IPS-15b (cell line): ENCODE data around the gene RARRES1.

Experiments
- H3K27me3 ChIP-seq: one replicate; pipeline ENCODE4 v1.6.1; 2013; ENCODE audit warnings: low read length; ENCODE audit not compliant: control insufficient read depth, insufficient read depth
- H3K36me3 ChIP-seq: one replicate; pipeline ENCODE4 v1.6.1; 2013; ENCODE audit warnings: low read length; ENCODE audit not compliant: control insufficient read depth, insufficient read depth
- H3K4me1 ChIP-seq: one replicate; pipeline ENCODE4 v1.6.1; 2013; ENCODE audit warnings: mild to moderate bottlenecking, low read length; ENCODE audit not compliant: control insufficient read depth, insufficient read depth
- H3K4me3 ChIP-seq: one replicate; pipeline ENCODE4 v1.5.1; 2013; ENCODE audit warnings: low read depth, low read length
- H3K9ac ChIP-seq: one replicate; pipeline ENCODE4 v1.6.1; 2013; ENCODE audit warnings: low read depth, mild to moderate bottlenecking, low read length
- H3K9me3 ChIP-seq: one replicate; pipeline ENCODE4 v1.6.1; 2013; ENCODE audit warnings: mild to moderate bottlenecking, low read length; ENCODE audit not compliant: control insufficient read depth, insufficient read depth

The RARRES1 gene

GRCh38 chr3:158742871-158743663 lies 10.8 kb upstream of the RARRES1 start:
- Histone ChIP-seq H3K36me3 (no peaks in the 10 kb centered on the region), H3K9ac (no peak overlapping the region), H3K9me3 (no peaks in the 10 kb centered on the region), H3K4me1 (no peaks in the 10 kb centered on the region), H3K27me3 (no peaks in the 10 kb centered on the region), H3K4me3 (no peak overlapping the region)

- Histone ChIP-seq H3K9ac (no peak overlapping the region), H3K4me3 (no peak overlapping the region), H3K27me3 (no peaks in the 10 kb centered on the region), H3K36me3 (no peaks in the 10 kb centered on the region), H3K9me3 (no peaks in the 10 kb centered on the region), H3K4me1 (no peaks in the 10 kb centered on the region)
Observed at GRCh38 chr3:158739661-158740060, 7.4 kb upstream of the RARRES1 start.

GRCh38 chr3:158739078-158739477 lies 6.8 kb upstream of the RARRES1 start:
- no peaks in the 10 kb centered on the region for H3K9me3 ChIP-seq
- H3K27me3 ChIP-seq, result no peaks in the 10 kb centered on the region
- no peak overlapping the region for H3K9ac ChIP-seq
- H3K4me1 ChIP-seq, result no peaks in the 10 kb centered on the region
- no peak overlapping the region for H3K4me3 ChIP-seq
- H3K36me3 ChIP-seq, result no peaks in the 10 kb centered on the region

DNA sequence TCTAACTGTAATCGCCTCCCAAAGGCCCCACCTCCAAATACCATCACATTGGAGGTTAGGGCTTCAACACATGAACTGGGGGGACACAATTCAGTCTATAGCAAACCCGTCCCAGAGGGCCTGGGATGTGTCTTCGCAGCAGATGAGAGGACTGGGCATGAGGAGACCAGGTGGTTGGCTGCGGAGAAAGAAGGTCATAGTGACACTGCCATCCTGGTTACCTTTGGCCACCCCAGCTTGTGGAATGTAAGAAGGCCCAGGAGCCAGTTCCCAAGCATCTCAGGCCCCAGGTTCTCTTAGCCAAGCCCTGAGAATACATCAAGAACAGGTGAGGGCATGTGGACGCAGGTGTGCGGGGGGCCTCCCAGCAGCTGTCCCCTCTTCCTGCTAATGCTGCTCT lies 6.4 kb upstream of the RARRES1 start:
- Histone ChIP-seq H3K9me3 (no peaks in the 10 kb centered on the region), H3K27me3 (peaks cover 2% of the 10 kb centered on the region), H3K4me3 (no peak overlapping the region), H3K36me3 (no peaks in the 10 kb centered on the region), H3K4me1 (no peaks in the 10 kb centered on the region), H3K9ac (no peak overlapping the region)

- H3K9ac ChIP-seq, result no peak overlapping the region
- peaks cover 4% of the 10 kb centered on the region for H3K27me3 ChIP-seq
- no peaks in the 10 kb centered on the region for H3K9me3 ChIP-seq
- no peaks in the 10 kb centered on the region for H3K4me1 ChIP-seq
- H3K4me3 ChIP-seq, result no peak overlapping the region
- no peaks in the 10 kb centered on the region for H3K36me3 ChIP-seq
Observed at GRCh38 chr3:158737976-158738615, 5.8 kb upstream of the RARRES1 start.

GRCh38 chr3:158737410-158737809 lies 5.2 kb upstream of the RARRES1 start:
- Histone ChIP-seq H3K4me1 (no peaks in the 10 kb centered on the region), H3K9ac (no peak overlapping the region), H3K4me3 (no peak overlapping the region), H3K27me3 (peaks cover 4% of the 10 kb centered on the region), H3K9me3 (no peaks in the 10 kb centered on the region), H3K36me3 (no peaks in the 10 kb centered on the region)

DNA sequence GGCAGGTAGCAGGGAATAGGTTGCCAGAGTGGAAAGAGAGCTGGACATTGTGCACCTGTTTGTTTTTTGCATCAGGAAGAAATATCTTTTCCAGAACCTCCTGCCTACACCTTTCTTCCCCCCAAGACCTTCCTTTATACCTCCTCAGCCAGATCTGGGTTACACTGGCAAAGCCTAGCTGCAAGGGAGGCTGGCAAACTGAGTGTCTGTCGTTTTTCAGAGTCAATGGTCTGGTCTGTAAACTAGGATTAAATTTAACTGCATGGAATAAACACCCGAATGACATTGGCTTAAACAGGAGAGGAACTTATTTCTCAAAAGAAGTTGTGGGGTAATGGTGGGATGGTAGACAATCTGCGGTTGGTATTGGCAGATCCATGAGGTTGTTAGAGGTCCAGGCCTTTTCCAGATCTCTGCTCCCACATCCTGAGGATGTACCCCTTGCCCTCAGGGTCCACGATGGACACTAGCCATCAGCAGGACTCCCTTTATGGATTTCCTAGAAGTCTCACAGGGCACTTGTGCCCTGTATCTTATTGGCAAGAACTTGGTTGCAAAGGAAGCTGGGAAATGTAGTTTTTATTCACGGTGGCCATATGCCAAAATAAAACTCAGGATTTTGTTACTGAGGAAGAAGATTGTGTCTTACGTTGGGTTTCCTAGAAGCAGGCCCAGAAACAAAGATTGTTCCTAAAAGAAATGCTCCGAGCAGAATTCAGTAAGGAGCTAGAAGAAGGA lies 3.2 kb upstream of the RARRES1 start:
- no peak overlapping the region for H3K4me3 ChIP-seq
- H3K4me1 ChIP-seq, result no peaks in the 10 kb centered on the region

GRCh38 chr3:158733656-158734055 lies 1.4 kb upstream of the RARRES1 start:
- H3K9me3 ChIP-seq, result no peaks in the 10 kb centered on the region
- no peak overlapping the region for H3K9ac ChIP-seq
- H3K36me3 ChIP-seq, result no peaks in the 10 kb centered on the region
- no peak overlapping the region for H3K4me3 ChIP-seq
- no peaks in the 10 kb centered on the region for H3K4me1 ChIP-seq
- peaks cover 15% of the 10 kb centered on the region for H3K27me3 ChIP-seq

More for the DNA sequence above, 3.2 kb upstream of the RARRES1 start:
- Histone ChIP-seq H3K9ac (no peak overlapping the region), H3K9me3 (no peaks in the 10 kb centered on the region), H3K36me3 (no peaks in the 10 kb centered on the region), H3K27me3 (peaks cover 15% of the 10 kb centered on the region)

DNA sequence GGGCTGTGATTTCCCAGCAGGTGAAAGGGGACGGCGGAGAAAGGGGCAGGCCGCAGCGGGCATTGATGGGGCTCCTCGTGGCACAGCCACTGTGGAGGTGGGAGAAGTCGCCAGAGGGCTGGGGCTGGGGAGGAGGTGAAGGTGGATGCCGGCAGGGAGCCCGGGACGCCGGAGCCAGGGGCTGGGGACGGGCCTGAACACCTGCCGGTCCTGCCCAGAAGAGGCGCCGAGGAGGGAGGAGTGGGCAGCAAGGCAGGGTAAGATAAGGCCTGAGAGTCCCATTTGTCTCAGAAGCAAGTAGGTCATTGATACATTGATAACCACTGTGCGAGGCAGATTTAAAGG lies 571 bp upstream of the RARRES1 start:
- H3K9me3 ChIP-seq, result no peaks in the 10 kb centered on the region
- peak overlapping the region; percentile 67 for H3K4me3 ChIP-seq
- H3K9ac ChIP-seq, result peak overlapping the region; percentile 32

DNA sequence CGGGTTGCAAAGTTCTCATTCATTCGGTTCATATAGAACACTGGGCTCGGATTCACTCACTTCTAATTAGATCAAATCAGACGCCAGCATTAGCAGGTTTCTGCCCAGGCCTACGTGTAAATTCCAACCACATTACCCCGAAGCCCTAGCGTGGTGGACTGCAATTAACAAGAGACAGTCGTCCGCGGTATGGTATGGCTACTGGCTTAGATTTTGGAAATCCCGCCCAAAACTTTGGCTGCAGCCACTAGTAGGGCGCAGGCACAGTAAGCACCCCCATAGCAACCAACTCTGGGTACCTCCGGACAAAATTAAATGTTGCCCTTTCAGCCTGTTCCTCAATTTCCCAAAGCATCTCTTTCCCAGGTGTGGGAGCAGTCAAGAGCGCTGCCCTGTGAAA lies 771 bp downstream of the RARRES1 start:
- peak overlapping the region; percentile 54 for H3K9ac ChIP-seq

More for the DNA sequence above, 571 bp upstream of the RARRES1 start:
- peaks cover 15% of the 10 kb centered on the region for H3K27me3 ChIP-seq
- H3K36me3 ChIP-seq, result no peaks in the 10 kb centered on the region
- H3K4me1 ChIP-seq, result no peaks in the 10 kb centered on the region

DNA sequence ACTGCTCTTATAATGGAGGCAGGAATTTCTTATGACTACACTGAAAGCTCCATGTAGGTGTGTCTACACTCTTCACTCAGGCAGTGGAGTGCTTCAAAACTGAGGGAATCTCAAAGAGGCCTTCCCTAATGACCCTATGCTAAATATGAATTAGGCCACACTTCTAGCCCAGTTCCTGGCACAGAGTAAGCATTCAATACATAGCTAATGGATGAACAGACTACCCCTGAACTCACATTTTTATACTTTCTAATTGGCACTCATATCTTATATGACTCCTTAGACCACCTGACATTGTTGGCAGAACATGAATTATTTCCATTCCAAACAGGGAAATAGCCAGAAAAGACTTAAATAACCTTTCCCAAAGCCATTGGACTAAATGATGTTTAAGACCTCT lies 3.4 kb downstream of the RARRES1 start:
- Histone ChIP-seq H3K36me3 (no peaks in the 10 kb centered on the region), H3K9me3 (no peaks in the 10 kb centered on the region), H3K9ac (no peak overlapping the region), H3K4me3 (no peak overlapping the region), H3K27me3 (peaks cover 14% of the 10 kb centered on the region), H3K4me1 (no peaks in the 10 kb centered on the region)

More for the DNA sequence above, 771 bp downstream of the RARRES1 start:
- peak overlapping the region; percentile 67 for H3K4me3 ChIP-seq
- H3K27me3 ChIP-seq, result peaks cover 15% of the 10 kb centered on the region
- no peaks in the 10 kb centered on the region for H3K4me1 ChIP-seq
- H3K36me3 ChIP-seq, result no peaks in the 10 kb centered on the region
- no peaks in the 10 kb centered on the region for H3K9me3 ChIP-seq

DNA sequence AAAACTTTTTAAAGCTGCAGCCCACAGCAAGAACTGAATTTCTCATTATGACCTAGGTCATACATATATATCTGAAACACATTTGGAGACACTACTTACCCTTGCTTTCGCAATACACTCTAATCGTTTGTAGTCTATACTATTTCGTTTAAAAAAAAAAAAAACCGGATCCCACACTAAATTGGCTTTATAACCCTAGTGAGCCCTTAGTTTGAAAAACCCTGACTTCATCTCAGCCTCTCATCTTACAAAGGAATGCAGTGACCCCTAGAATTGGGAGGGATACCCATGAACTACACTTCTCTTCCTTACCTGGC lies 4.2 kb downstream of the RARRES1 start:
- peaks cover 10% of the 10 kb centered on the region for H3K27me3 ChIP-seq
- no peak overlapping the region for H3K4me3 ChIP-seq
- H3K9ac ChIP-seq, result no peak overlapping the region
- H3K9me3 ChIP-seq, result no peaks in the 10 kb centered on the region
- no peaks in the 10 kb centered on the region for H3K36me3 ChIP-seq
- H3K4me1 ChIP-seq, result no peaks in the 10 kb centered on the region
